ENCODE data around the gene GALNT2. TPM values are rescaled to one million over a fixed set of nuclear protein-coding genes. Genes with fewer than 3 reads are reported as not detected.

The GALNT2 gene
- total and polyA plus RNA-seq, 9 of the 15 experiments (the other 6 are each of a cell fraction or from before 2014, with no cell fraction given) = 1.6 to 106 (median 51.9) TPM

DNA sequence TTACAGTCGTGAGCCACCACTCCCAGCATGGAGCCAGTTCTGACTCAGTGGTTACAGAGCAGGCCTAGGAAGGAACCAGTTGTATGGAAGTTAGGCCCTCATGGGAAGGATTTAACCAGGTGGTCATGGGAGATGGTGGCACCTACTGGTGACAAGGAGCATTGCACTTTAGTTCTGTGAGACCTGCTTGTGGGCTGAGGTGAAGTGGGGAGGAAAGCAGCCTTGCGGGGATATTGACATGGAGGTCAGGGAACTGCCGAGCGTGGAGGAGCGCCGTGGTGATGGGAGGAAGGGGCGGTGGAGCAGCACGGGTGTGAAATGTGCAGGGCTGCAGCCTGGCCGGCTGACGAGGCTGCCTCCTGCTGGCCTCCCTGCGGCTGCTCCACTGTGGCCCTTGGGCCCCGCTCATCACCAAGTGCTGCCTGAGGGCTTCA is 100.4 kb downstream of the GALNT2 start (continued):
- TF ChIP-seq, protein P1, sequence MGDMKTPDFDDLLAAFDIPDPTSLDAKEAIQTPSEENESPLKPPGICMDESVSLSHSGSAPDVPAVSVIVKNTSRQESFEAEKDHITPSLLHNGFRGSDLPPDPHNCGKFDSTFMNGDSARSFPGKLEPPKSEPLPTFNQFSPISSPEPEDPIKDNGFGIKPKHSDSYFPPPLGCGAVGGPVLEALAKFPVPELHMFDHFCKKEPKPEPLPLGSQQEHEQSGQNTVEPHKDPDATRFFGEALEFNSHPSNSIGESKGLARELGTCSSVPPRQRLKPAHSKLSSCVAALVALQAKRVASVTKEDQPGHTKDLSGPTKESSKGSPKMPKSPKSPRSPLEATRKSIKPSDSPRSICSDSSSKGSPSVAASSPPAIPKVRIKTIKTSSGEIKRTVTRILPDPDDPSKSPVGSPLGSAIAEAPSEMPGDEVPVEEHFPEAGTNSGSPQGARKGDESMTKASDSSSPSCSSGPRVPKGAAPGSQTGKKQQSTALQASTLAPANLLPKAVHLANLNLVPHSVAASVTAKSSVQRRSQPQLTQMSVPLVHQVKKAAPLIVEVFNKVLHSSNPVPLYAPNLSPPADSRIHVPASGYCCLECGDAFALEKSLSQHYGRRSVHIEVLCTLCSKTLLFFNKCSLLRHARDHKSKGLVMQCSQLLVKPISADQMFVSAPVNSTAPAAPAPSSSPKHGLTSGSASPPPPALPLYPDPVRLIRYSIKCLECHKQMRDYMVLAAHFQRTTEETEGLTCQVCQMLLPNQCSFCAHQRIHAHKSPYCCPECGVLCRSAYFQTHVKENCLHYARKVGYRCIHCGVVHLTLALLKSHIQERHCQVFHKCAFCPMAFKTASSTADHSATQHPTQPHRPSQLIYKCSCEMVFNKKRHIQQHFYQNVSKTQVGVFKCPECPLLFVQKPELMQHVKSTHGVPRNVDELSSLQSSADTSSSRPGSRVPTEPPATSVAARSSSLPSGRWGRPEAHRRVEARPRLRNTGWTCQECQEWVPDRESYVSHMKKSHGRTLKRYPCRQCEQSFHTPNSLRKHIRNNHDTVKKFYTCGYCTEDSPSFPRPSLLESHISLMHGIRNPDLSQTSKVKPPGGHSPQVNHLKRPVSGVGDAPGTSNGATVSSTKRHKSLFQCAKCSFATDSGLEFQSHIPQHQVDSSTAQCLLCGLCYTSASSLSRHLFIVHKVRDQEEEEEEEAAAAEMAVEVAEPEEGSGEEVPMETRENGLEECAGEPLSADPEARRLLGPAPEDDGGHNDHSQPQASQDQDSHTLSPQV (IDR thresholded peaks at IDR 0.05) = peak; percentile 41; the same call in 1 of the 2 replicates
- peak; percentile 48; the same call in 1 of the 2 replicates for TF ChIP-seq CXXC5 (CRISPR knock-in tag; IDR thresholded peaks at IDR 0.05)
- no peak for TF ChIP-seq JUN (IDR thresholded peaks at IDR 0.05; ENCODE audit: borderline replicate concordance, low read depth, low read length)
- TF ChIP-seq JUN (CRISPR knock-in tag; IDR thresholded peaks at IDR 0.05; ENCODE audit: borderline replicate concordance) = no peak
- TF ChIP-seq, protein P2, sequence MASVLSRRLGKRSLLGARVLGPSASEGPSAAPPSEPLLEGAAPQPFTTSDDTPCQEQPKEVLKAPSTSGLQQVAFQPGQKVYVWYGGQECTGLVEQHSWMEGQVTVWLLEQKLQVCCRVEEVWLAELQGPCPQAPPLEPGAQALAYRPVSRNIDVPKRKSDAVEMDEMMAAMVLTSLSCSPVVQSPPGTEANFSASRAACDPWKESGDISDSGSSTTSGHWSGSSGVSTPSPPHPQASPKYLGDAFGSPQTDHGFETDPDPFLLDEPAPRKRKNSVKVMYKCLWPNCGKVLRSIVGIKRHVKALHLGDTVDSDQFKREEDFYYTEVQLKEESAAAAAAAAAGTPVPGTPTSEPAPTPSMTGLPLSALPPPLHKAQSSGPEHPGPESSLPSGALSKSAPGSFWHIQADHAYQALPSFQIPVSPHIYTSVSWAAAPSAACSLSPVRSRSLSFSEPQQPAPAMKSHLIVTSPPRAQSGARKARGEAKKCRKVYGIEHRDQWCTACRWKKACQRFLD (CRISPR knock-in tag; IDR thresholded peaks at IDR 0.05) = no peak
- TF ChIP-seq SRSF9 (IDR thresholded peaks at IDR 0.05; ENCODE audit: borderline replicate concordance, low read depth, low read length) = no peak
- TF ChIP-seq, protein P3, sequence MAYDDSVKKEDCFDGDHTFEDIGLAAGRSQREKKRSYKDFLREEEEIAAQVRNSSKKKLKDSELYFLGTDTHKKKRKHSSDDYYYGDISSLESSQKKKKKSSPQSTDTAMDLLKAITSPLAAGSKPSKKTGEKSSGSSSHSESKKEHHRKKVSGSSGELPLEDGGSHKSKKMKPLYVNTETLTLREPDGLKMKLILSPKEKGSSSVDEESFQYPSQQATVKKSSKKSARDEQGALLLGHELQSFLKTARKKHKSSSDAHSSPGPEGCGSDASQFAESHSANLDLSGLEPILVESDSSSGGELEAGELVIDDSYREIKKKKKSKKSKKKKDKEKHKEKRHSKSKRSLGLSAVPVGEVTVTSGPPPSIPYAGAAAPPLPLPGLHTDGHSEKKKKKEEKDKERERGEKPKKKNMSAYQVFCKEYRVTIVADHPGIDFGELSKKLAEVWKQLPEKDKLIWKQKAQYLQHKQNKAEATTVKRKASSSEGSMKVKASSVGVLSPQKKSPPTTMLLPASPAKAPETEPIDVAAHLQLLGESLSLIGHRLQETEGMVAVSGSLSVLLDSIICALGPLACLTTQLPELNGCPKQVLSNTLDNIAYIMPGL (CRISPR knock-in tag; IDR thresholded peaks at IDR 0.05) = peak; percentile 65; the same call in 1 of the 2 replicates
- TF ChIP-seq MYC (IDR thresholded peaks at IDR 0.05; ENCODE audit: low read depth, low read length) = peak; percentile 36; the same call in 1 of the 2 replicates
- TF ChIP-seq MYC (CRISPR knock-in tag; IDR thresholded peaks at IDR 0.05; ENCODE audit: borderline replicate concordance, low read depth) = no peak
- TF ChIP-seq, protein P4, sequence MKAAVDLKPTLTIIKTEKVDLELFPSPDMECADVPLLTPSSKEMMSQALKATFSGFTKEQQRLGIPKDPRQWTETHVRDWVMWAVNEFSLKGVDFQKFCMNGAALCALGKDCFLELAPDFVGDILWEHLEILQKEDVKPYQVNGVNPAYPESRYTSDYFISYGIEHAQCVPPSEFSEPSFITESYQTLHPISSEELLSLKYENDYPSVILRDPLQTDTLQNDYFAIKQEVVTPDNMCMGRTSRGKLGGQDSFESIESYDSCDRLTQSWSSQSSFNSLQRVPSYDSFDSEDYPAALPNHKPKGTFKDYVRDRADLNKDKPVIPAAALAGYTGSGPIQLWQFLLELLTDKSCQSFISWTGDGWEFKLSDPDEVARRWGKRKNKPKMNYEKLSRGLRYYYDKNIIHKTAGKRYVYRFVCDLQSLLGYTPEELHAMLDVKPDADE (conservative IDR thresholded peaks at IDR 0.05; ENCODE audit: control insufficient read depth, low read depth, low read length) = no peak
- no peak for TF ChIP-seq NR4A1 (CRISPR knock-in tag; IDR thresholded peaks at IDR 0.05)
- no peak for TF ChIP-seq NR4A1 (tag; IDR thresholded peaks at IDR 0.05)
- TF ChIP-seq NEUROD1 (IDR thresholded peaks at IDR 0.05; ENCODE audit: borderline replicate concordance, low read depth, low read length, partially characterized antibody) = no peak
- peak; percentile 65 for TF ChIP-seq ZEB2 (IDR thresholded peaks at IDR 0.05)
- no peak for TF ChIP-seq ZKSCAN1 (IDR thresholded peaks at IDR 0.05; ENCODE audit: low read depth, low read length)
- TF ChIP-seq, protein P5, sequence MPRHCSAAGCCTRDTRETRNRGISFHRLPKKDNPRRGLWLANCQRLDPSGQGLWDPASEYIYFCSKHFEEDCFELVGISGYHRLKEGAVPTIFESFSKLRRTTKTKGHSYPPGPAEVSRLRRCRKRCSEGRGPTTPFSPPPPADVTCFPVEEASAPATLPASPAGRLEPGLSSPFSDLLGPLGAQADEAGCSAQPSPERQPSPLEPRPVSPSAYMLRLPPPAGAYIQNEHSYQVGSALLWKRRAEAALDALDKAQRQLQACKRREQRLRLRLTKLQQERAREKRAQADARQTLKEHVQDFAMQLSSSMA (CRISPR knock-in tag; IDR thresholded peaks at IDR 0.05) = no peak
- no peak for TF ChIP-seq PTTG1 (tag; IDR thresholded peaks at IDR 0.05; ENCODE audit: low read depth)

Data from K562 (cell line).